ENCODE results near the gene RPTOR. TPM values are rescaled to one million over a fixed set of nuclear protein-coding genes. Genes with fewer than 3 reads are reported as not detected.

Gene RPTOR
- total RNA-seq, 1 experiment from 2014 or later, result 58.0 TPM

DNA sequence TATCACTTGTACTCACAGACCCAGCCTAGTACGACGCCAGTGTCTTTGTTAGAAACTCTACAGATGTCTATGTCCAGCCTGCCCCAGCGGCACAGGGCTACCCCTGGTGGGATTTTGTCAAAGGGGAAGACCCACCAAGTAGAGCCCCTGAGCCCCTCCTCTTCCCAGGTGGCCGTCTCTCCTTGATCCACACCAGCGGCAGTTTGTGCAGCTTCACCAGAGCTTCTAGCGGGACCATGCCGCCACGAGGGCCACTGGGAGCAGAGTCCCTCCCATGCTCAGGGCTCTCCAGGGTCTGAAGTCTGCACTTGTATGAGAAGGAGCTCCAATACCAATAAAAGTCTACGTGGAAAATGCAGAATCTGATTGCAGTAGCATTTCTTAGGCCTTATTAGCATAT is 157.1 kb downstream of the RPTOR start:
- ATAC-seq (no peak), DNase-seq (ENCODE audit: low read depth, low spot score) (no peak)
- Histone ChIP-seq H3K9me3 (ENCODE audit: control insufficient read depth, insufficient read depth, low read depth, low read length) (no peaks in the 10 kb centered on the region), H3K27ac (ENCODE audit: low read length) (no peak overlapping the region), H3K4me3 (ENCODE audit: low read depth in 2 of 2, low read length in 2 of 2) (no peak overlapping the region), H3K27me3 (ENCODE audit: control insufficient read depth, insufficient read depth, low read length) (no peaks in the 10 kb centered on the region), H3K4me1 (ENCODE audit: control insufficient read depth, insufficient read depth, low read length) (peaks cover 9% of the 10 kb centered on the region), H3K36me3 (ENCODE audit: control insufficient read depth, insufficient read depth, low read length) (no peaks in the 10 kb centered on the region)
- TF ChIP-seq TCF7L2 (IDR thresholded peaks at IDR 0.05; ENCODE audit: low read depth, low read length), result no peak
- TF ChIP-seq, protein P1, sequence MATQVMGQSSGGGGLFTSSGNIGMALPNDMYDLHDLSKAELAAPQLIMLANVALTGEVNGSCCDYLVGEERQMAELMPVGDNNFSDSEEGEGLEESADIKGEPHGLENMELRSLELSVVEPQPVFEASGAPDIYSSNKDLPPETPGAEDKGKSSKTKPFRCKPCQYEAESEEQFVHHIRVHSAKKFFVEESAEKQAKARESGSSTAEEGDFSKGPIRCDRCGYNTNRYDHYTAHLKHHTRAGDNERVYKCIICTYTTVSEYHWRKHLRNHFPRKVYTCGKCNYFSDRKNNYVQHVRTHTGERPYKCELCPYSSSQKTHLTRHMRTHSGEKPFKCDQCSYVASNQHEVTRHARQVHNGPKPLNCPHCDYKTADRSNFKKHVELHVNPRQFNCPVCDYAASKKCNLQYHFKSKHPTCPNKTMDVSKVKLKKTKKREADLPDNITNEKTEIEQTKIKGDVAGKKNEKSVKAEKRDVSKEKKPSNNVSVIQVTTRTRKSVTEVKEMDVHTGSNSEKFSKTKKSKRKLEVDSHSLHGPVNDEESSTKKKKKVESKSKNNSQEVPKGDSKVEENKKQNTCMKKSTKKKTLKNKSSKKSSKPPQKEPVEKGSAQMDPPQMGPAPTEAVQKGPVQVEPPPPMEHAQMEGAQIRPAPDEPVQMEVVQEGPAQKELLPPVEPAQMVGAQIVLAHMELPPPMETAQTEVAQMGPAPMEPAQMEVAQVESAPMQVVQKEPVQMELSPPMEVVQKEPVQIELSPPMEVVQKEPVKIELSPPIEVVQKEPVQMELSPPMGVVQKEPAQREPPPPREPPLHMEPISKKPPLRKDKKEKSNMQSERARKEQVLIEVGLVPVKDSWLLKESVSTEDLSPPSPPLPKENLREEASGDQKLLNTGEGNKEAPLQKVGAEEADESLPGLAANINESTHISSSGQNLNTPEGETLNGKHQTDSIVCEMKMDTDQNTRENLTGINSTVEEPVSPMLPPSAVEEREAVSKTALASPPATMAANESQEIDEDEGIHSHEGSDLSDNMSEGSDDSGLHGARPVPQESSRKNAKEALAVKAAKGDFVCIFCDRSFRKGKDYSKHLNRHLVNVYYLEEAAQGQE (IDR thresholded peaks at IDR 0.05; ENCODE audit: insufficient read depth in 1 of 2, low read depth in 2 of 2, low read length in 1 of 2), result no peak
- TF ChIP-seq SIN3A (IDR thresholded peaks at IDR 0.05; ENCODE audit: borderline replicate concordance, insufficient read depth, low read depth, low read length), result no peak
- TF ChIP-seq, protein P2, sequence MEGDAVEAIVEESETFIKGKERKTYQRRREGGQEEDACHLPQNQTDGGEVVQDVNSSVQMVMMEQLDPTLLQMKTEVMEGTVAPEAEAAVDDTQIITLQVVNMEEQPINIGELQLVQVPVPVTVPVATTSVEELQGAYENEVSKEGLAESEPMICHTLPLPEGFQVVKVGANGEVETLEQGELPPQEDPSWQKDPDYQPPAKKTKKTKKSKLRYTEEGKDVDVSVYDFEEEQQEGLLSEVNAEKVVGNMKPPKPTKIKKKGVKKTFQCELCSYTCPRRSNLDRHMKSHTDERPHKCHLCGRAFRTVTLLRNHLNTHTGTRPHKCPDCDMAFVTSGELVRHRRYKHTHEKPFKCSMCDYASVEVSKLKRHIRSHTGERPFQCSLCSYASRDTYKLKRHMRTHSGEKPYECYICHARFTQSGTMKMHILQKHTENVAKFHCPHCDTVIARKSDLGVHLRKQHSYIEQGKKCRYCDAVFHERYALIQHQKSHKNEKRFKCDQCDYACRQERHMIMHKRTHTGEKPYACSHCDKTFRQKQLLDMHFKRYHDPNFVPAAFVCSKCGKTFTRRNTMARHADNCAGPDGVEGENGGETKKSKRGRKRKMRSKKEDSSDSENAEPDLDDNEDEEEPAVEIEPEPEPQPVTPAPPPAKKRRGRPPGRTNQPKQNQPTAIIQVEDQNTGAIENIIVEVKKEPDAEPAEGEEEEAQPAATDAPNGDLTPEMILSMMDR (IDR thresholded peaks at IDR 0.05), result no peak
- no peak for TF ChIP-seq POLR2AphosphoS5 (IDR thresholded peaks at IDR 0.05; ENCODE audit: low read depth, low read length)
- in situ Hi-C loops (cut with HindIII; ENCODE audit: low pct_unique_long_range_greater_than_20kb, low sequenced_read_pairs), result no loop called here
- intact Hi-C loops (cut with micrococcal nuclease; ENCODE audit: unreplicated experiment), result no loop called here
- BruUV-seq (replicated peaks), result no TSS peak
- ChIA-PET POLR2A (no interaction called here), CTCF (no interaction called here)

DNA sequence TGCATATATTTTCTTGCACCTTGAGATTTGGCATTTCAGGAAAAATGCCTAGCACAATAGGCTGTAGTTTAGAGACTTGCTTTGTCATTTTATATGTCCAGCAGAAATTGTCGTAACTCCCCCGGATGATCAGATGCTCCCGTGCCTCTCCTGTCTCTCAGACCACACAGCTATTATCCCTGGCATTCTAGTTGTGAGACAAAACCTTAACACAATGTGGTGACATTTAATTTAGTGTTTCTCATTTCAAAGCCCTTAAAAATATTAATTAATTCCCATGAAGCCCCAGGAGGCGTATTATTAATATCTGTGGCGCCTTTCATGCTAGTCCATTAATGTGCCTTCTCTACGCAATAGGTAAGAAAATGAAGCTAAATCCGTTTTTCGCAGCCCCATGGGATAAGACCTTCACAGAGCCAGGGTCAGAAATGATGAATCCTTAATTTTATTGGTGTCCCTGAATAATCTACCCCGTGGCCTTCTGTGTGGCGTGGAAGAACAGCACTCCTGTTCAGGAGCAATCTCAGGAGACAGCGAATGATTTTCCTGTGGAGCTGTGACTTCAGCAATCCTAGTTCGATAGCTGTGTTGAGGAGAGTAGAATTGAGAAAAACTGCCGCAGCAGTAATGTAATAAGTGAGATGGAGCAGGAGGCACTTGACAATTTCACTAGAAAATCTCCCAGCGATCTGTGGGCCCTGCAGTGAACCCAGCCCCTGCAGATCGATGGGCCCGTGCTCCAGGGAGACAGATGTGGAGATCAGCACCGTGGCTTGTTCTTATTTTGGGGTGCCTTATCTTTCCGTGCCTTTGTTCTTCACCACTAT is 157.9 kb downstream of the RPTOR start:
- DNase-seq (ENCODE audit: low read depth, low spot score), result no peak
- no peak for ATAC-seq
- Histone ChIP-seq H3K36me3 (ENCODE audit: control insufficient read depth, insufficient read depth, low read length) (no peaks in the 10 kb centered on the region), H3K4me3 (ENCODE audit: low read depth in 2 of 2, low read length in 2 of 2) (no peak overlapping the region), H3K27me3 (ENCODE audit: control insufficient read depth, insufficient read depth, low read length) (no peaks in the 10 kb centered on the region), H3K9me3 (ENCODE audit: control insufficient read depth, insufficient read depth, low read depth, low read length) (no peaks in the 10 kb centered on the region), H3K4me1 (ENCODE audit: control insufficient read depth, insufficient read depth, low read length) (peaks cover 11% of the 10 kb centered on the region), H3K27ac (ENCODE audit: low read length) (no peak overlapping the region)
- ChIA-PET POLR2A (no interaction called here), CTCF (no interaction called here)
- TF ChIP-seq POLR2AphosphoS5 (IDR thresholded peaks at IDR 0.05; ENCODE audit: low read depth, low read length) (no peak), TCF7L2 (IDR thresholded peaks at IDR 0.05; ENCODE audit: low read depth, low read length) (no peak), SIN3A (IDR thresholded peaks at IDR 0.05; ENCODE audit: borderline replicate concordance, insufficient read depth, low read depth, low read length) (no peak)
- TF ChIP-seq, protein P2 (IDR thresholded peaks at IDR 0.05), result no peak
- TF ChIP-seq, protein P1 (IDR thresholded peaks at IDR 0.05; ENCODE audit: insufficient read depth in 1 of 2, low read depth in 2 of 2, low read length in 1 of 2), result no peak
- in situ Hi-C loops (cut with HindIII; ENCODE audit: low pct_unique_long_range_greater_than_20kb, low sequenced_read_pairs) (no loop called here), intact Hi-C loops (cut with micrococcal nuclease; ENCODE audit: unreplicated experiment) (no loop called here)
- no TSS peak for BruUV-seq (replicated peaks)
